Keratinocyte (primary cell): ENCODE data around the gene CPEB1. TPM values are rescaled to one million over a fixed set of nuclear protein-coding genes. Genes with fewer than 3 reads are reported as not detected.
A peak's percentile ranks its signal among the peaks of the same experiment; 100 is the strongest.

ENCODE experiments used
- DNase-seq: peaks from one replicate; pipeline ENCODE4 v3.0.0-alpha.2; 2011; ENCODE audit warnings: low read depth, missing footprints, low spot score
- FAIRE-seq: peaks from 2 replicates; lab custom pipeline; 2011; peaks lifted over from hg19 to GRCh38; lab: Jason Lieb, UNC
- H2AFZ ChIP-seq: 2 replicates; pipeline ENCODE4 v1.6.0; 2012; ENCODE audit warnings: low read length, control low read depth, inconsistent platforms; ENCODE audit not compliant: control insufficient read depth
- H3K27ac ChIP-seq: 2 replicates; pipeline ENCODE4 v1.5.1; 2011; ENCODE audit warnings: low read length; ENCODE audit not compliant: control insufficient read depth, insufficient read depth
- H3K27me3 ChIP-seq: 3 replicates; pipeline ENCODE4 v1.6.0; 2011; ENCODE audit warnings: low read length; ENCODE audit not compliant: control insufficient read depth, insufficient read depth; ENCODE audit errors: extremely low read depth
- H3K36me3 ChIP-seq, 2 experiments: 2 replicates in 1 of 2; 3 replicates in 1 of 2; pipeline ENCODE4 v1.5.1; 2011; ENCODE audit warnings: low read length in 2 of 2, mild to moderate bottlenecking in 1 of 2; ENCODE audit not compliant: control insufficient read depth in 2 of 2, insufficient read depth in 2 of 2; ENCODE audit errors: extremely low read depth in 1 of 2
- H3K4me1 ChIP-seq: 3 replicates; pipeline ENCODE4 v1.5.1; 2011; ENCODE audit warnings: low read length; ENCODE audit not compliant: control insufficient read depth, insufficient read depth; ENCODE audit errors: extremely low read depth
- H3K4me2 ChIP-seq: 3 replicates; pipeline ENCODE4 v1.6.0; 2011; ENCODE audit warnings: low read depth, low read length; ENCODE audit not compliant: control insufficient read depth, insufficient read depth; ENCODE audit errors: extremely low read depth
- H3K4me3 ChIP-seq, 3 experiments: fragments of 200-600 bp in 1 of 3; sonication (generic) in 1 of 3; 2 replicates in 2 of 3; 3 replicates in 1 of 3; pipeline ENCODE4 v1.5.1; 2011 to 2016; ENCODE audit warnings: low read length in 3 of 3, mild to moderate bottlenecking in 3 of 3, control low read depth in 2 of 3, inconsistent platforms in 1 of 3, low read depth in 1 of 3, mixed read lengths in 1 of 3, mixed run types in 1 of 3, moderate library complexity in 1 of 3; ENCODE audit not compliant: control insufficient read depth in 2 of 3, insufficient read depth in 2 of 3; ENCODE audit errors: extremely low read depth in 1 of 3
- H3K79me2 ChIP-seq: 2 replicates; pipeline ENCODE4 v1.6.0; 2012; ENCODE audit warnings: low read length; ENCODE audit not compliant: control insufficient read depth, insufficient read depth
- H3K9ac ChIP-seq: 3 replicates; pipeline ENCODE4 v1.6.0; 2011; ENCODE audit warnings: low read length; ENCODE audit not compliant: control insufficient read depth, insufficient read depth; ENCODE audit errors: extremely low read depth
- H3K9me1 ChIP-seq: 3 replicates; pipeline ENCODE4 v1.6.0; 2011; ENCODE audit warnings: low read length; ENCODE audit not compliant: control insufficient read depth, insufficient read depth; ENCODE audit errors: extremely low read depth
- H3K9me3 ChIP-seq: 2 replicates; pipeline ENCODE4 v1.5.1; 2012; ENCODE audit warnings: low read depth, low read length; ENCODE audit not compliant: control insufficient read depth
- H4K20me1 ChIP-seq: 3 replicates; pipeline ENCODE4 v1.6.0; 2011; ENCODE audit warnings: low read length; ENCODE audit not compliant: control insufficient read depth, insufficient read depth; ENCODE audit errors: extremely low read depth
- EZH2 ChIP-seq: IDR thresholded peaks from one replicate; pipeline ENCODE4 v1.6.1; 2012; ENCODE audit warnings: inconsistent platforms, mild to moderate bottlenecking, low read length, moderate library complexity
- dilution Hi-C: fragments of 300-500 bp; cut with MboI; formaldehyde crosslinking; loops from one replicate; pipeline ENCODE4 v1.7.0; 2020; ENCODE audit warnings: low sequenced_read_pairs; ENCODE audit not compliant: extremely low pct_ligation_motif_present
- polyA plus RNA-seq, 5 experiments: library from polyadenylated mRNA; depleted of rRNA in 3 of 5; stranded (reverse) in 3 of 5; stranded (forward) in 1 of 5; unstranded in 1 of 5; fragments of >200 nt; gene quantifications; 1 replicate in 1 of 5; 2 replicates in 3 of 5; 3 replicates in 1 of 5; pipeline versions ENCODE4 v1.2.1 to v1.2.3, GENCODE V29; 2011 to 2012; ENCODE audit warnings: missing spikeins in 2 of 5, low read depth in 1 of 5, low replicate concordance in 1 of 5
- TF ChIP-seq, protein P1 (sequence below), 3 experiments: IDR thresholded peaks in 1 of 3; conservative IDR thresholded peaks in 1 of 3; optimal IDR thresholded peaks in 1 of 3; 2 replicates in 2 of 3; 3 replicates in 1 of 3; pipeline versions ENCODE3 to v1.5.1; 2011; ENCODE audit warnings: low read length in 3 of 3, mild to moderate bottlenecking in 3 of 3, moderate library complexity in 2 of 3, control low read depth in 1 of 3, inconsistent platforms in 1 of 3; ENCODE audit not compliant: insufficient read depth in 2 of 3; ENCODE audit errors: extremely low read depth in 1 of 3

The CPEB1 gene
- polyA plus RNA-seq, 1 donor (not counting 4 experiments of a cell fraction or from before 2014, with no cell fraction given) = 0.16 TPM

DNA sequence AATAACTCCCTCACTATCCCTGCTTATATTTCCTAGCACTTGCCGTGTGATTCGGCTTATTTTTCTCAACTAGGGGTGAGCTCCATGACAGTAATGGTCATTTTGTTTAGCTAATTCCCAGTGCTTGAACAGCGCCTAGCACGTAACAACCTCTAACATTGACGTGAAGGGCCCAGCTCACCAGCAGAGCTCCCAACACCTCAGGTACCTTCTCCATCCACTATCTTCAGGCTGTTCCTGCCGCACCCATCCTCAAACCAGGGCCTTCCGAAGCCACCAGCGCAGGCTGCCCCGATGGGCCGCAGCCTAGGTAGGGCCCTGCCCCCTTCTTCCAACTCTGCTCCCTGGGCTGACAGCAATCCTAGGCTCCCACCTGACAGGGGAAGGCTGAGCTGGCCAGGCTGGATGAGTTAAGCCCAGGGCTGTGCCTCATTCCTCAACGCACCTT is 106.2 kb downstream of the CPEB1 start:
- H3K4me3 ChIP-seq = peak overlapping the region; percentile 93 to 99 (median 94)
- peaks cover 41% of the 10 kb centered on the region for H3K79me2 ChIP-seq
- dilution Hi-C loops = no loop called here
- H3K9me1 ChIP-seq = no peaks in the 10 kb centered on the region
- peak overlapping the region; percentile 89 for H3K9ac ChIP-seq
- peak overlapping the region; percentile 95 for H2AFZ ChIP-seq
- peaks cover 25% of the 10 kb centered on the region for H4K20me1 ChIP-seq
- TF ChIP-seq EZH2 = no peak
- TF ChIP-seq, protein P1, sequence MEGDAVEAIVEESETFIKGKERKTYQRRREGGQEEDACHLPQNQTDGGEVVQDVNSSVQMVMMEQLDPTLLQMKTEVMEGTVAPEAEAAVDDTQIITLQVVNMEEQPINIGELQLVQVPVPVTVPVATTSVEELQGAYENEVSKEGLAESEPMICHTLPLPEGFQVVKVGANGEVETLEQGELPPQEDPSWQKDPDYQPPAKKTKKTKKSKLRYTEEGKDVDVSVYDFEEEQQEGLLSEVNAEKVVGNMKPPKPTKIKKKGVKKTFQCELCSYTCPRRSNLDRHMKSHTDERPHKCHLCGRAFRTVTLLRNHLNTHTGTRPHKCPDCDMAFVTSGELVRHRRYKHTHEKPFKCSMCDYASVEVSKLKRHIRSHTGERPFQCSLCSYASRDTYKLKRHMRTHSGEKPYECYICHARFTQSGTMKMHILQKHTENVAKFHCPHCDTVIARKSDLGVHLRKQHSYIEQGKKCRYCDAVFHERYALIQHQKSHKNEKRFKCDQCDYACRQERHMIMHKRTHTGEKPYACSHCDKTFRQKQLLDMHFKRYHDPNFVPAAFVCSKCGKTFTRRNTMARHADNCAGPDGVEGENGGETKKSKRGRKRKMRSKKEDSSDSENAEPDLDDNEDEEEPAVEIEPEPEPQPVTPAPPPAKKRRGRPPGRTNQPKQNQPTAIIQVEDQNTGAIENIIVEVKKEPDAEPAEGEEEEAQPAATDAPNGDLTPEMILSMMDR (optimal IDR thresholded peaks at IDR 0.05 in 1 of 3, IDR thresholded peaks at IDR 0.05 in 1 of 3, conservative IDR thresholded peaks at IDR 0.05 in 1 of 3; ENCODE audit: extremely low read depth in 1 of 3, insufficient read depth in 2 of 3, low read length in 3 of 3) = no peak
- peak overlapping the region; percentile 83 for H3K27ac ChIP-seq
- H3K9me3 ChIP-seq = no peaks in the 10 kb centered on the region
- peak overlapping the region; percentile 93 for H3K4me2 ChIP-seq
- peaks cover 26 to 37% of the 10 kb centered on the region in 2 experiments for H3K36me3 ChIP-seq
- FAIRE-seq (no peak), DNase-seq (no peak)
- no peaks in the 10 kb centered on the region for H3K27me3 ChIP-seq
- peaks cover 22% of the 10 kb centered on the region for H3K4me1 ChIP-seq

- peak within 1 kb of the TSS; percentile 98 for H3K9ac ChIP-seq
- no peak for FAIRE-seq
- DNase-seq = peak; percentile 87
Observed at GRCh38 chr15:82540055-82540983, 106.8 kb downstream of the CPEB1 start, which contains the start of gene RPS17. Gene RPS17, minus strand, starts transcription at chr15:82540457. Its CDS starts 29 bp downstream, at chr15:82540428.

More at GRCh38 chr15:82540055-82540983, 106.8 kb downstream of the CPEB1 start, which contains the start of gene RPS17:
- Histone ChIP-seq H3K4me1 (peaks cover 22% of the 10 kb centered on the region), H3K9me3 (no peaks in the 10 kb centered on the region), H3K4me3 (peak within 1 kb of the TSS; percentile 93 to 99 (median 94)), H3K27ac (peak within 1 kb of the TSS; percentile 86), H3K79me2 (peaks cover 41% of the 10 kb centered on the region), H3K9me1 (no peaks in the 10 kb centered on the region), H4K20me1 (peaks cover 25% of the 10 kb centered on the region), H2AFZ (peak within 1 kb of the TSS; percentile 95), H3K4me2 (peak within 1 kb of the TSS; percentile 93), H3K36me3 (peaks cover 32 to 38% of the 10 kb centered on the region in 2 experiments), H3K27me3 (no peaks in the 10 kb centered on the region)
- dilution Hi-C loops = no loop called here
- no peak for TF ChIP-seq EZH2
- TF ChIP-seq, protein P1 (optimal IDR thresholded peaks at IDR 0.05 in 1 of 3, IDR thresholded peaks at IDR 0.05 in 1 of 3, conservative IDR thresholded peaks at IDR 0.05 in 1 of 3; ENCODE audit: extremely low read depth in 1 of 3, insufficient read depth in 2 of 3, low read length in 3 of 3) = peak; percentile 89 to 99 (median 93)
